Ectodermal cell (in vitro differentiated cells): ENCODE measurements around the gene WFDC12.

Source experiments
- H3K27ac ChIP-seq: 2 replicates; pipeline ENCODE4 v1.7.0; 2013; ENCODE audit warnings: mild to moderate bottlenecking, low read depth, low read length; ENCODE audit not compliant: insufficient read depth, poor library complexity, severe bottlenecking
- H3K27me3 ChIP-seq: 2 replicates; pipeline ENCODE4 v1.7.0; 2013; ENCODE audit warnings: mild to moderate bottlenecking, low read length; ENCODE audit not compliant: insufficient read depth, control insufficient read depth, poor library complexity, severe bottlenecking
- H3K36me3 ChIP-seq: one replicate; pipeline ENCODE4 v1.7.0; 2013; ENCODE audit warnings: low read length; ENCODE audit not compliant: control insufficient read depth, insufficient read depth
- H3K4me1 ChIP-seq: one replicate; pipeline ENCODE4 v1.7.0; 2013; ENCODE audit warnings: low read length; ENCODE audit not compliant: control insufficient read depth, insufficient read depth
- H3K4me3 ChIP-seq: 2 replicates; pipeline ENCODE4 v1.7.0; 2013; ENCODE audit warnings: low read depth, low read length, control low read depth; ENCODE audit not compliant: insufficient read depth
- H3K9me3 ChIP-seq: 2 replicates; pipeline ENCODE4 v1.7.0; 2013; ENCODE audit warnings: mild to moderate bottlenecking, low read length, moderate library complexity; ENCODE audit not compliant: control insufficient read depth
- WGBS, 2 experiments: methylation state at CpG; one replicate each; pipeline ENCODE4 v1.1.7; 2013; ENCODE audit warnings: missing lambda C conversion rate in 2 of 2; 5-methylcytosine and 5-hydroxymethylcytosine counted together

Gene WFDC12

DNA sequence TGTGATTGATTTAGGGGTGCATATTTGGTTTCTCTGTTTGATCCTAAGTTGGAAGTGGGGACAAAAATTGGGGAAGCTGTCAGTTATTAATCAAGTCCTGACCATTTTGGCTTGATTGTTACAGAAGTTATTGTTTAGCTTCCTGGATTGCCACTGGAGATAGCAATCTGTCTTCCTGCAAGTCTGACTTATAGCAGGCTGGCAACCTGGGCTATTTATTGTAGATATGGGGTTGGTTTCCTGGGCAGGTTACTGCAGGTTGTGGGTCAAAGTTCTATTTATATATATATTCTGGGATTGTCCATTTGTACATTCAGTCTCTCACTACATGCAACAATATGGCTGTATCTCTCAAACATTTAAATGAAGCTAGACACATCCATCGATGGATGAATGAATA lies 41.1 kb downstream of the WFDC12 start:
- no peaks in the 10 kb centered on the region for H3K9me3 ChIP-seq

GRCh38 chr20:45082468-45082867 lies 41.8 kb downstream of the WFDC12 start:
- H3K4me3 ChIP-seq = no peak overlapping the region
- H3K27me3 ChIP-seq = no peaks in the 10 kb centered on the region
- no peaks in the 10 kb centered on the region for H3K9me3 ChIP-seq
- H3K4me1 ChIP-seq = no peaks in the 10 kb centered on the region
- no peak overlapping the region for H3K27ac ChIP-seq
- 92 to 93% methylated on average over 2 to 3 of the region's 3 CpGs for WGBS, 2 experiments
- peaks cover 23% of the 10 kb centered on the region for H3K36me3 ChIP-seq

More for the DNA sequence above, 41.1 kb downstream of the WFDC12 start:
- Histone ChIP-seq H3K4me3 (no peak overlapping the region), H3K27me3 (no peaks in the 10 kb centered on the region), H3K27ac (no peak overlapping the region), H3K4me1 (no peaks in the 10 kb centered on the region), H3K36me3 (peaks cover 23% of the 10 kb centered on the region)
- 100% methylated on average over 1 of the region's 1 CpG for WGBS, 2 experiments

DNA sequence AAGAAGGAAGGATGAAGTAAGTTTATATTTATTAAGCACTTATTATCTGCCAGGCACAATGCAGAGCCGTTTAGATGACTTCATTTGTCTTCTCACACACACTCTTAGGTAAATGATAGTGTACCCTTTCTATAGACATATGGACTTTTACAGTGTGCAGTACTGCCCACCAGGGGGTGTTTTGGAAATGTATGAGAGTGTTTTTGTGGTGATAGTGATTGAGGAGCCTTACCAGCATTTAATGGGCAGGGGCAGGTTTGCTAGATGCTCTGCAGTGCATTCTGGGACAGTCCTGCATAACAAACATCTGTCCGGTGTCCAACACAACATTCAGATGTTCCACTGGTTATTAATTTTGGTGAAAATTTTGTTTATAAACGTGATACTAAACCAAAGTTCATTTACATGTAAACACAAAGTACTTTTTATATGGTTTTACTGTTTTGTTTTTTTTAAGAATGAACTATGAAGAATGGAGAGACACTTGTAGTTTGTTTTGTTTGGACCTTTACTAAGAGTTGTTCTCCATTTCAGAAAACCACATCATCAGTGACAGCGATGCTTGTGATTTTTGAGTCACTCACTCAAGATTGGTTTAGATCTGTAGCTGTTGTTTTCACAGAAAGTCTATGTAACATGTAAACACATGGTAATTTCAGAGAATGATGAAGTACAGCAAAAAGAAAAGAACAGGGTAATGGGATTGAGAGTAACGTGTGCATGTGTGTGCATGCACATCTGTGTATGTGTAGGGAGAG lies 43.2 kb downstream of the WFDC12 start:
- Histone ChIP-seq H3K4me1 (no peaks in the 10 kb centered on the region), H3K36me3 (peaks cover 23% of the 10 kb centered on the region), H3K4me3 (no peak overlapping the region), H3K9me3 (no peaks in the 10 kb centered on the region), H3K27ac (no peak overlapping the region), H3K27me3 (no peaks in the 10 kb centered on the region)
- 98 to 99% methylated on average over 3 of the region's 5 CpGs for WGBS, 2 experiments

GRCh38 chr20:45077559-45077958 lies 46.7 kb downstream of the WFDC12 start:
- WGBS, 2 experiments = 93 to 96% methylated on average over 3 of the region's 3 CpGs
- peaks cover 16% of the 10 kb centered on the region for H3K36me3 ChIP-seq
- no peaks in the 10 kb centered on the region for H3K27me3 ChIP-seq
- no peaks in the 10 kb centered on the region for H3K4me1 ChIP-seq
- H3K27ac ChIP-seq = no peak overlapping the region
- H3K9me3 ChIP-seq = no peaks in the 10 kb centered on the region
- H3K4me3 ChIP-seq = no peak overlapping the region
